K562 (cell line): ENCODE results near the gene EML5. TPM values are rescaled to one million over a fixed set of nuclear protein-coding genes. Genes with fewer than 3 reads are reported as not detected.

Experiments
- ATAC-seq: fragments of 200-7000 bp; cut with Tn5 transposase; 3 replicates; pipeline ENCODE4 v1.9.1; 2020; ENCODE audit warnings: moderate library complexity
- BruUV-seq: library from RNA; stranded (reverse); fragments of 400-500 nt; replicated peaks from 2 replicates; lab custom pipeline; 2021; lab: Mats Ljungman, UMichigan
- CTCF ChIA-PET: fragments of 300-600 bp; formaldehyde crosslinking; extraction: SDS; loops from one replicate; lab custom pipeline; 2021; ENCODE audit warnings: low intra/inter-chr PET ratio; lab: Yijun Ruan, JAX
- POLR2A ChIA-PET: fragments of 300-600, 350-650 bp; sonication (Branson Sonifier 250); formaldehyde crosslinking; extraction: SDS; loops from one replicate; lab custom pipeline; 2021; ENCODE audit warnings: antibody characterized with exemption, inconsistent platforms; lab: Yijun Ruan, JAX
- DNase-seq, 4 experiments: peaks; one replicate each; pipeline versions ENCODE4 v3.0.0 to v3.0.0-alpha.2; 2011 to 2018; ENCODE audit warnings: low spot score in 3 of 4, mixed read lengths in 3 of 4; ENCODE audit errors: extremely low read depth in 1 of 4
- FAIRE-seq: peaks from 2 replicates; lab custom pipeline; 2011; peaks lifted over from hg19 to GRCh38; lab: Jason Lieb, UNC
- H2AFZ ChIP-seq: 2 replicates; pipeline ENCODE4 v1.6.0; 2011; ENCODE audit warnings: low read depth, low read length, control low read depth, inconsistent platforms
- H3K27ac ChIP-seq: fragments of 200-600 bp; 3 replicates; pipeline ENCODE4 v1.8.0; 2011; ENCODE audit warnings: low read depth, mild to moderate bottlenecking, control low read depth, inconsistent platforms, low read length, moderate library complexity, mixed read lengths; ENCODE audit errors: extremely low read depth
- H3K27me3 ChIP-seq, 2 experiments: fragments of 300-600 bp in 1 of 2; 2 replicates in 1 of 2; 3 replicates in 1 of 2; pipeline versions ENCODE4 v1.6.0 to v1.8.0; 2011; ENCODE audit warnings: inconsistent platforms in 2 of 2, low read length in 2 of 2, mild to moderate bottlenecking in 1 of 2, mixed read lengths in 1 of 2, moderate library complexity in 1 of 2; ENCODE audit not compliant: control insufficient read depth in 2 of 2, insufficient read depth in 2 of 2
- H3K36me3 ChIP-seq: fragments of 300-600 bp; 3 replicates; pipeline ENCODE4 v1.8.0; 2011; ENCODE audit warnings: mild to moderate bottlenecking, low read length, inconsistent platforms; ENCODE audit not compliant: control insufficient read depth, insufficient read depth
- H3K4me1 ChIP-seq, 2 experiments: fragments of 200-600 bp in 1 of 2; replicated peaks in 1 of 2; 2 replicates in 1 of 2; 3 replicates in 1 of 2; pipeline versions ENCODE4 v1.5.1 to v1.8.0; 2011; ENCODE audit warnings: inconsistent platforms in 2 of 2, low read length in 2 of 2, mild to moderate bottlenecking in 1 of 2, mixed read lengths in 1 of 2, moderate library complexity in 1 of 2; ENCODE audit not compliant: control insufficient read depth in 2 of 2, insufficient read depth in 2 of 2
- H3K4me2 ChIP-seq: 2 replicates; pipeline ENCODE4 v1.6.1; 2011; ENCODE audit warnings: low read length, control low read depth, inconsistent platforms, mixed read lengths; ENCODE audit not compliant: insufficient read depth
- H3K4me3 ChIP-seq: fragments of 200-600 bp; sonication (generic), shearing (Covaris generic); 2 replicates; pipeline ENCODE4 v1.5.1; 2016; ENCODE audit warnings: control low read depth, inconsistent platforms
- H3K79me2 ChIP-seq: fragments of 200-600 bp; 3 replicates; pipeline ENCODE4 v1.8.0; 2011; ENCODE audit warnings: low read length, inconsistent platforms; ENCODE audit not compliant: control insufficient read depth, insufficient read depth
- H3K9ac ChIP-seq, 2 experiments: 2 replicates each; pipeline versions ENCODE4 v1.6.0 to v1.6.1; 2011; ENCODE audit warnings: low read depth in 2 of 2, low read length in 2 of 2, control low read depth in 1 of 2, inconsistent platforms in 1 of 2, mild to moderate bottlenecking in 1 of 2, mixed read lengths in 1 of 2; ENCODE audit not compliant: insufficient read depth in 1 of 2
- H3K9me1 ChIP-seq: one replicate; pipeline ENCODE4 v1.6.0; 2011; ENCODE audit warnings: inconsistent platforms, mild to moderate bottlenecking, low read length, moderate library complexity; ENCODE audit not compliant: control insufficient read depth, insufficient read depth
- H3K9me3 ChIP-seq: replicated peaks from 2 replicates; pipeline ENCODE4 v1.5.1; 2011; ENCODE audit warnings: low read depth, low read length, inconsistent platforms; ENCODE audit not compliant: control insufficient read depth, insufficient read depth
- H4K20me1 ChIP-seq: replicated peaks from 2 replicates; pipeline ENCODE4 v1.6.1; 2011; ENCODE audit warnings: low read length, inconsistent platforms, mixed read lengths; ENCODE audit not compliant: control insufficient read depth, insufficient read depth
- BMI1 ChIP-seq: fragments of 150-350 bp; IDR thresholded peaks from 2 replicates; pipeline ENCODE4 v1.6.1; 2014; ENCODE audit warnings: low read length
- CUX1 ChIP-seq: fragments of 200-800 bp; sonication (Bioruptor generic); IDR thresholded peaks from 2 replicates; pipeline ENCODE4 v1.6.1; 2016; ENCODE audit warnings: missing genetic modification characterization, missing compliant biosample characterization
- NCOA4 ChIP-seq: fragments of 450-650 bp; IDR thresholded peaks from 2 replicates; pipeline ENCODE4 v1.6.1; 2018; ENCODE audit warnings: mild to moderate bottlenecking; ENCODE audit not compliant: partially characterized antibody
- NRF1 ChIP-seq, 2 experiments: fragments of 450-650 bp; IDR thresholded peaks in 1 of 2; conservative IDR thresholded peaks in 1 of 2; 2 replicates each; pipeline ENCODE4 v1.6.1; 2014; ENCODE audit warnings: mild to moderate bottlenecking in 2 of 2
- SP1 ChIP-seq: sonication (generic); formaldehyde crosslinking; IDR thresholded peaks from 2 replicates; pipeline ENCODE4 v1.8.1; 2022; ENCODE audit warnings: mild to moderate bottlenecking, missing genetic modification reagents
- WGBS: fragments of 100-300 bp; shearing (Covaris generic); methylation state at CpG from one replicate; pipeline ENCODE4 v1.1.6; 2016; ENCODE audit warnings: low coverage, mixed read lengths; ENCODE audit not compliant: insufficient coverage; ENCODE audit errors: missing lambda C conversion rate; 5-methylcytosine and 5-hydroxymethylcytosine counted together
- in situ Hi-C: fragments of 300-500 bp; cut with MboI; formaldehyde crosslinking; loops from 4 replicates; pipeline ENCODE4 v1.15.0; 2018; ENCODE audit warnings: inconsistent platforms, mixed read lengths
- intact Hi-C: fragments of 100-400 bp; cut with micrococcal nuclease; formaldehyde crosslinking; loops from 2 replicates; pipeline ENCODE4 v1.14.2; 2022
- polyA plus RNA-seq, 8 experiments: library from polyadenylated mRNA; depleted of rRNA in 4 of 8; stranded (reverse) in 5 of 8; unstranded in 3 of 8; fragments of >200 nt; fragmentation: Nextera tagmentation in 2 of 8; fragmentation: Illumina TruSeq in 1 of 8; extraction: Ambion mirVana in 2 of 8; extraction: Trizol in 1 of 8; gene quantifications; 2 replicates each; pipeline versions ENCODE4 v1.2.1 to v1.2.3, GENCODE V29; 2011 to 2014; ENCODE audit warnings: inconsistent platforms in 1 of 8, missing spikeins in 1 of 8
- total RNA-seq, 7 experiments: library from RNA; depleted of rRNA in 6 of 7; stranded (reverse); fragments of >200 nt in 6 of 7; fragmentation: Illumina TruSeq in 2 of 7; extraction: Trizol in 2 of 7; gene quantifications; 2 replicates each; pipeline versions ENCODE4 v1.2.1 to v1.2.3, GENCODE V29; 2011 to 2021; ENCODE audit warnings: low replicate concordance in 1 of 7
- TF ChIP-seq, protein P1 (sequence below): sonication (generic); formaldehyde crosslinking; IDR thresholded peaks from 2 replicates; pipeline ENCODE4 v1.8.0; 2023; ENCODE audit warnings: mild to moderate bottlenecking, missing genetic modification reagents
- TF ChIP-seq, protein P2 (sequence below): sonication (generic); formaldehyde crosslinking; IDR thresholded peaks from 2 replicates; pipeline ENCODE4 v1.8.0; 2023; ENCODE audit warnings: missing genetic modification reagents, mild to moderate bottlenecking, borderline replicate concordance

The EML5 gene
- total and polyA plus RNA-seq, 9 of the 15 experiments (the other 6 are each of a cell fraction or from before 2014, with no cell fraction given): 0.06 to 0.34 (median 0.22) TPM

GRCh38 chr14:88841741-88842140 lies 49.0 kb upstream of the EML5 start:
- no peaks in the 10 kb centered on the region for H3K27me3 ChIP-seq
- ATAC-seq (no peak), FAIRE-seq (no peak), DNase-seq (no peak)
- intact Hi-C loops (no loop called here), in situ Hi-C loops (no loop called here)
- H4K20me1 ChIP-seq: no peaks in the 10 kb centered on the region
- 100% methylated on average over 1 of the region's 1 CpG for WGBS
- H3K9ac ChIP-seq: no peak overlapping the region
- no peaks in the 10 kb centered on the region for H3K36me3 ChIP-seq
- ChIA-PET CTCF (no interaction called here), POLR2A (interaction anchor here (1.2 to 1.8 kb wide), 2 partner anchors 11 to 17 kb away, joined by 4 read pairs; partner anchors contain the start of gene TTC8)
- H3K4me1 ChIP-seq: no peaks in the 10 kb centered on the region
- H3K9me1 ChIP-seq: no peaks in the 10 kb centered on the region
- H2AFZ ChIP-seq: no peak overlapping the region
- H3K9me3 ChIP-seq: no peaks in the 10 kb centered on the region
- H3K4me3 ChIP-seq: no peak overlapping the region
- no peaks in the 10 kb centered on the region for H3K79me2 ChIP-seq
- H3K27ac ChIP-seq: no peak overlapping the region
- no peak overlapping the region for H3K4me2 ChIP-seq
- no TSS peak for BruUV-seq
- no peak for TF ChIP-seq CUX1 (CRISPR knock-in tag)
- TF ChIP-seq, protein P1, sequence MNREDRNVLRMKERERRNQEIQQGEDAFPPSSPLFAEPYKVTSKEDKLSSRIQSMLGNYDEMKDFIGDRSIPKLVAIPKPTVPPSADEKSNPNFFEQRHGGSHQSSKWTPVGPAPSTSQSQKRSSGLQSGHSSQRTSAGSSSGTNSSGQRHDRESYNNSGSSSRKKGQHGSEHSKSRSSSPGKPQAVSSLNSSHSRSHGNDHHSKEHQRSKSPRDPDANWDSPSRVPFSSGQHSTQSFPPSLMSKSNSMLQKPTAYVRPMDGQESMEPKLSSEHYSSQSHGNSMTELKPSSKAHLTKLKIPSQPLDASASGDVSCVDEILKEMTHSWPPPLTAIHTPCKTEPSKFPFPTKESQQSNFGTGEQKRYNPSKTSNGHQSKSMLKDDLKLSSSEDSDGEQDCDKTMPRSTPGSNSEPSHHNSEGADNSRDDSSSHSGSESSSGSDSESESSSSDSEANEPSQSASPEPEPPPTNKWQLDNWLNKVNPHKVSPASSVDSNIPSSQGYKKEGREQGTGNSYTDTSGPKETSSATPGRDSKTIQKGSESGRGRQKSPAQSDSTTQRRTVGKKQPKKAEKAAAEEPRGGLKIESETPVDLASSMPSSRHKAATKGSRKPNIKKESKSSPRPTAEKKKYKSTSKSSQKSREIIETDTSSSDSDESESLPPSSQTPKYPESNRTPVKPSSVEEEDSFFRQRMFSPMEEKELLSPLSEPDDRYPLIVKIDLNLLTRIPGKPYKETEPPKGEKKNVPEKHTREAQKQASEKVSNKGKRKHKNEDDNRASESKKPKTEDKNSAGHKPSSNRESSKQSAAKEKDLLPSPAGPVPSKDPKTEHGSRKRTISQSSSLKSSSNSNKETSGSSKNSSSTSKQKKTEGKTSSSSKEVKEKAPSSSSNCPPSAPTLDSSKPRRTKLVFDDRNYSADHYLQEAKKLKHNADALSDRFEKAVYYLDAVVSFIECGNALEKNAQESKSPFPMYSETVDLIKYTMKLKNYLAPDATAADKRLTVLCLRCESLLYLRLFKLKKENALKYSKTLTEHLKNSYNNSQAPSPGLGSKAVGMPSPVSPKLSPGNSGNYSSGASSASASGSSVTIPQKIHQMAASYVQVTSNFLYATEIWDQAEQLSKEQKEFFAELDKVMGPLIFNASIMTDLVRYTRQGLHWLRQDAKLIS (CRISPR knock-in tag): no peak
- TF ChIP-seq NCOA4: no peak
- TF ChIP-seq, protein P2, sequence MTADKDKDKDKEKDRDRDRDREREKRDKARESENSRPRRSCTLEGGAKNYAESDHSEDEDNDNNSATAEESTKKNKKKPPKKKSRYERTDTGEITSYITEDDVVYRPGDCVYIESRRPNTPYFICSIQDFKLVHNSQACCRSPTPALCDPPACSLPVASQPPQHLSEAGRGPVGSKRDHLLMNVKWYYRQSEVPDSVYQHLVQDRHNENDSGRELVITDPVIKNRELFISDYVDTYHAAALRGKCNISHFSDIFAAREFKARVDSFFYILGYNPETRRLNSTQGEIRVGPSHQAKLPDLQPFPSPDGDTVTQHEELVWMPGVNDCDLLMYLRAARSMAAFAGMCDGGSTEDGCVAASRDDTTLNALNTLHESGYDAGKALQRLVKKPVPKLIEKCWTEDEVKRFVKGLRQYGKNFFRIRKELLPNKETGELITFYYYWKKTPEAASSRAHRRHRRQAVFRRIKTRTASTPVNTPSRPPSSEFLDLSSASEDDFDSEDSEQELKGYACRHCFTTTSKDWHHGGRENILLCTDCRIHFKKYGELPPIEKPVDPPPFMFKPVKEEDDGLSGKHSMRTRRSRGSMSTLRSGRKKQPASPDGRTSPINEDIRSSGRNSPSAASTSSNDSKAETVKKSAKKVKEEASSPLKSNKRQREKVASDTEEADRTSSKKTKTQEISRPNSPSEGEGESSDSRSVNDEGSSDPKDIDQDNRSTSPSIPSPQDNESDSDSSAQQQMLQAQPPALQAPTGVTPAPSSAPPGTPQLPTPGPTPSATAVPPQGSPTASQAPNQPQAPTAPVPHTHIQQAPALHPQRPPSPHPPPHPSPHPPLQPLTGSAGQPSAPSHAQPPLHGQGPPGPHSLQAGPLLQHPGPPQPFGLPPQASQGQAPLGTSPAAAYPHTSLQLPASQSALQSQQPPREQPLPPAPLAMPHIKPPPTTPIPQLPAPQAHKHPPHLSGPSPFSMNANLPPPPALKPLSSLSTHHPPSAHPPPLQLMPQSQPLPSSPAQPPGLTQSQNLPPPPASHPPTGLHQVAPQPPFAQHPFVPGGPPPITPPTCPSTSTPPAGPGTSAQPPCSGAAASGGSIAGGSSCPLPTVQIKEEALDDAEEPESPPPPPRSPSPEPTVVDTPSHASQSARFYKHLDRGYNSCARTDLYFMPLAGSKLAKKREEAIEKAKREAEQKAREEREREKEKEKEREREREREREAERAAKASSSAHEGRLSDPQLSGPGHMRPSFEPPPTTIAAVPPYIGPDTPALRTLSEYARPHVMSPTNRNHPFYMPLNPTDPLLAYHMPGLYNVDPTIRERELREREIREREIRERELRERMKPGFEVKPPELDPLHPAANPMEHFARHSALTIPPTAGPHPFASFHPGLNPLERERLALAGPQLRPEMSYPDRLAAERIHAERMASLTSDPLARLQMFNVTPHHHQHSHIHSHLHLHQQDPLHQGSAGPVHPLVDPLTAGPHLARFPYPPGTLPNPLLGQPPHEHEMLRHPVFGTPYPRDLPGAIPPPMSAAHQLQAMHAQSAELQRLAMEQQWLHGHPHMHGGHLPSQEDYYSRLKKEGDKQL (CRISPR knock-in tag): no peak
- no peak for TF ChIP-seq NRF1 (conservative IDR thresholded peaks at IDR 0.05 in 1 of 2, IDR thresholded peaks at IDR 0.05 in 1 of 2)
- no peak for TF ChIP-seq SP1 (CRISPR knock-in tag)
- TF ChIP-seq BMI1: no peak
